NOMO-1 treated with dmso at 0.1 percent for 144 hours (cell line): ENCODE measurements around the gene NSUN4.
"Not testable (repeated sequence)": the region's sequence is repeated elsewhere in the genome, so short reads cannot be mapped to it uniquely, and the experiment has no call there.

Experiments
- DNase-seq: peaks from one replicate; lab custom pipeline; 2025; ENCODE audit not compliant: unreplicated experiment; lab: John Stamatoyannopoulos, UW

NSUN4 gene

DNA sequence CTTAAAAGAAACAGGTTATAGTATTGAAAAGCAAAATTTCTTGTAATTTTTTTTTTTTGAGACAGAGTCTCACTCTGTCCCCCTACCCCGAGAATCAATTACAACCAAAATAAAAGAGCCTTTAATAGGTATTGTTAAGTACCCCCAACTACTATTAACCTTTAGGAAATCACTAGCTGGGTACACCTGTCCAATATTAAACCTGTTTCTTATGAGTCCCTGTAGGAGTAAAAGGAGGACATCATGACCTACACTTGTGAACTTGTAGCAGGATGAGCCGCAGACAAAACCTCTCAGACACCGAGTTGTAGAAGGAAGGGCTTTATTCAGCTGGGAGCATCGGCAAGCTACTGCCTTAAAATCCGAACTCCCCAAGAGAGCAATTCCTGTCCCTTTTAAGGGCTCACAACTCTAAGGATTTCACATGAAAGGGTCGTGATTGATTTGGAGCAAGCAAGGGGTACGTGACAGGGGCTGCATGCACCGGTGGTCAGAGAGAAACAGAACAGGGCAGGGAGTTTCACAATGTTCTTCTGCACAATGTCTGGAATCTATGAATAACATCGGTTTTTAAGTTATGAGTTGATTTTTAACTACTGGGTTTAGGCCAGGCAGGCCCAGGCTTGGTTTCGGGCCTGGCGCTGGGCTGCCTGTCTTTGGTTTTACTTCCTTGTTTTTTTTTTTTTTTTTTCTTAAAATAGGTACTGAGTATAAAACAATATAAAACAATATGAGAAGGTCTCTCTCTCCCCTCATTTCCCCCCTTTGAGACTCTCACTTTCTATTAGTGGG lies 15.1 kb upstream of the NSUN4 start:
- DNase-seq = not testable (repeated sequence)

GRCh38 chr1:46328182-46328581 lies 12.4 kb upstream of the NSUN4 start:
- DNase-seq = not testable (repeated sequence)

GRCh38 chr1:46329807-46330206 lies 10.8 kb upstream of the NSUN4 start:
- DNase-seq = not testable (repeated sequence)

DNA sequence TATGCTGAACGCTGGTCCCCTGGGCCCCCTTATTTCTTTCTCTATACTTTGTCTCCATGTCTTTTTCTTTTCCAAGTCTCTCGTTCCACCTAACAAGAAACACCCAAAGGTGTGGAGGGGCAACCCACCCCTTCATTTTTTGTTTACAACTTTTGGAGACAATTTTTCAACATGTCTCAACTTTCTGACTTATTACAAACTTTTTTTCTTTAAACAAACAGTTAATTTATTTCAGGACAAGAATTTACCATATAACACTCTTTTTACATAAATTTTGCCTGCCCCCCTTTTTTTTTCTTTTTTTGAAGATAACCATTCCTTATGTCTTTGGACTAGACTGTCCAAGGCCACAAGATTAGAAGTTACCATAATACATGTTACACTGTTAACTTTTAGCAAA lies 10.2 kb upstream of the NSUN4 start:
- DNase-seq = not testable (repeated sequence)

DNA sequence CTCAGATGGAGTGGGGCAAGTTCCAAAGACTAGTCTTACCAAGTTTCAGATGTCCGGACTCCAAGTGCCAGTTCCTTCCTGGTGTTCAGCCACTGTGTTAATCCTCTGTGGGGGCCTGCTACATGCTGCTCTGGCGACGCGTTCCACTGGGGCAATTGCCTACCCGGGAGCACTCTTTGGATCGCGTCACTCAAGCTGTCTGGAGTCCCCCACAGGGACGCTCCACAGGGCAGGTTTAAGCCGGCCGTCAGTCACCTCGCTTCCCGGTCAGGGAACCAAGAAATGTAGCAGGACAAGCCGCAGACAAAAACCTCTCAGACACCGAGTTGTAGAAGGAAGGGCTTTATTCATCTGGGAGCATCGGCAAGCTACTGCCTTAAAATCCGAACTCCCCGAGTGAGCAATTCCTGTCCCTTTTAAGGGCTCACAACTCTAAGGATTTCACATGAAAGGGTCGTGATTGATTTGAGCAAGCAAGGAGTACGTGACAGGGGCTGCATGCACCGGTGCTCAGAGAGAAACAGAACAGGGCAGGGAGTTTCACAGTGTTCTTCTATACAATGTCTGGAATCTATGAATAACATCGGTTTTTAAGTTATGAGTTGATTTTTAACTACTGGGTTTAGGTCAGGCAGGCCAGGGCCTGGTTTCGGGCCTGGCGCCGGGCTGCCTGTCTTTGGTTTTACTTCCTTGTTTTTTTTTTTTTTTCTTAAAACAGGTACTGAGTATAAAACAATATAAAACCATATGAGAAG lies 8.6 kb upstream of the NSUN4 start:
- DNase-seq = not testable (repeated sequence)

GRCh38 chr1:46333300-46334029 lies 7.1 kb upstream of the NSUN4 start:
- DNase-seq = peak; percentile 33

- DNase-seq = no peak
These were observed 6.6 kb upstream of the NSUN4 start for GRCh38 chr1:46334030-46334384.

DNA sequence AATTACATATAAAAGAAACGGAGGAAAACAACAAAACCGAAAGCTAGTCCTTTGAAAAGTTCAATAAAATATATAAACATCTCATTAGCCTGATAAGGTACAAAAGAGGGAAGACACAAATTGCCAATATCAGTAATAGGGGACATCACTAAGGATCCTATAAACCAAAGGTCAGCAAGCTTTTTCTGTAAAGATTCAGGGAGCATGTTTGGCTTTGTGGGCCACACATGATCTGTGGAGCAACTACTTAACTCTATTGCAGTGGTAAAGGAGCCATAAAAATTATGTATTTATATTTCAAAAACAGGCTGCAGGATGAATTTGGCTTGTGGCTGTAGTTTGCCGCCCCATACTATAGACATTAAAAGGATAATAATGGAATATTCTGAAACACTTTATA lies 5.5 kb upstream of the NSUN4 start:
- DNase-seq = no peak

DNA sequence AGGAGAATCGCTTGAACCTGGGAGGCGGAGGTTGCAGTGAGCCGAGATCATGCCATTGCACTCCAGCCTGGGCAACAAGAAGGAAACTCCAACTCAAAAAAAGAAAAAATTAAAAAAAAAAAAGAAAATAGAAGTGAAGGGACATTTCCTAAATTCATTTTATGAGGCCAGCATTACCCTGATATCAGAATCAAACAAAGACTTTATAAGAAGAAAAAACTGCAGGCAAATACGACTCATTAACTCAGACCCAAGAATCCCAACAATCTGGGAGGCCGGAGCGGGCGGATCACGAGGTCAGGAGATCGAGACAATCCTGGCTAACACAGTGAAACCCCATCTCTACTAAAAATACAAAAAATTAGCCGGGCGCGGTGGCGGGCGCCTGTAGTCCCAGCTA lies 3.2 kb upstream of the NSUN4 start:
- not testable (repeated sequence) for DNase-seq

GRCh38 chr1:46341222-46342083 lies 846 bp downstream of the NSUN4 start:
- DNase-seq = no peak

- no peak for DNase-seq
These were observed 1.6 kb downstream of the NSUN4 start for GRCh38 chr1:46342084-46342656.

GRCh38 chr1:46342677-46343350 lies 2.2 kb downstream of the NSUN4 start:
- no peak for DNase-seq

- DNase-seq = no peak
These were observed 2.7 kb downstream of the NSUN4 start for GRCh38 chr1:46343351-46343695.

DNA sequence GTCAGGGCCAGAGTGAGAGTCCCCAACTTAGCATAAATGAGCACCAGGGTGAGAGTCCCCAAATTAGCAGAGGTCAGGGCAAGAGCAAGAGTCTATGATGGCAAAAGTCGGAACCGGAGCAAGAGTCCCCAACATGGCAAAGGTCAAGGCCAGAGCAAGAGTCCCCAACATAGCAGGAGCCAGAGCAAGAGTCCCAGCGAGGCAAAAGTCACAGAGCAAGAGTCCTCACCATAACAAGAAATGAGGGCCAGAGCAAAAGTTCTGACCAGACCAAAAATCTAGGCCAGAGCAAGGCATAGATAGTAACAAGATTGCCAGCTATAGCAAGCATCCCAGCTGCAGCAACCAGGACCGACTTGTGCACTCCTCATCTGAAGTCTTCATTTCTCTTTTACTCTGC lies 3.1 kb downstream of the NSUN4 start:
- DNase-seq = no peak

GRCh38 chr1:46344481-46344880 lies 3.9 kb downstream of the NSUN4 start:
- DNase-seq = no peak

- no peak for DNase-seq
These were observed 4.7 kb downstream of the NSUN4 start for GRCh38 chr1:46345281-46345680.

DNA sequence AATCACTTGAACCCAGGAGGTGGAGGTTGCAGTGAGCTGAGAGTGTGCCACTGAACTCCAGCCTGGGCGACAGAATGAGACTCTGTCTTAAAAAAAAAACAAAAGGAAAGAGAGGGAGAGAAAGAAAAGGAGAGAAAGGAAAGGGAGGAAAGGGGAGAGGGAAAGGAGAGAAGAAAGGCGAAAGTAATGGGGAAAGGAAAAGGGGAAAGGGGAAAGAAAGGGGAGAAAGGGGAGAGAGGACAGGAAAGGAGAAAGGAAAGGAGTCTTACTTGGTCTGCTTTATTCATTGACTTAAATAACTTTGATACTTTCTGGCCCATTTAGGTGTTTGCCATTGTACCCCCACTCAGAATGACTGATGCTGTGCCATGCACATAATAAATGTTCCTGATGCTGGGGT lies 11.8 kb downstream of the NSUN4 start:
- no peak for DNase-seq

DNA sequence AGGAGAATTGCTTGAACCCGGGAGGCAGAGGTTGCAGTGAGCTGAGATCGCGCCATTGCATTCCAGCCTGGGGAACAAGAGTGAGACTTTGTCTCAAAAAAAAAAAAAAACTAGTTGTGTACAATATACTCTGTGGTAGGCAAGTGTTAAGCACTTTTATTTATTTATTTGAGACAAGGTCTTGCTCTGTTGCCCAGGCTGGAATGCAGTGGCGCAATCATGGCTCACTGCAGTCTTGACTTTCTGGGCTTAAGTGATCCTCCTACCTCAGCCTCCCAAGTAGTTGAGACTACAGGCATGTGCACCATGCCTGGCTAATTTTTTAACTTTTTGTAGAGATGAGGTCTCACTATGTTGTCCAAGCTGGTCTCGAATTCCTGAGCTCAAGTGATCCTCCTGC lies 15.3 kb downstream of the NSUN4 start:
- not testable (repeated sequence) for DNase-seq

GRCh38 chr1:46362158-46362557 lies 21.6 kb downstream of the NSUN4 start:
- no peak for DNase-seq

GRCh38 chr1:46363121-46363520 lies 22.5 kb downstream of the NSUN4 start:
- no peak for DNase-seq
